ENCODE results near the gene HLCS. TPM values are rescaled to one million over a fixed set of nuclear protein-coding genes. Genes with fewer than 3 reads are reported as not detected.
A peak's percentile ranks its signal among the peaks of the same experiment; 100 is the strongest.

HLCS gene
- total RNA-seq, 1 donor from 2014 or later = 17.1 TPM

GRCh38 chr21:36703626-36704280 lies 262.7 kb downstream of the HLCS start:
- no peak for TF ChIP-seq CTCF (IDR thresholded peaks at IDR 0.05)
- H3K4me3 ChIP-seq = no peak overlapping the region
- ATAC-seq (no peak), DNase-seq (no peak)
- H3K9me3 ChIP-seq = no peaks in the 10 kb centered on the region
- H3K27ac ChIP-seq = no peak overlapping the region
- H3K4me1 ChIP-seq = peaks cover 71% of the 10 kb centered on the region
- intact Hi-C loops (cut with DNase I) = no loop called here
- H3K36me3 ChIP-seq = no peaks in the 10 kb centered on the region
- peaks cover 100% of the 10 kb centered on the region for H3K27me3 ChIP-seq (ENCODE audit: low read depth)

GRCh38 chr21:36703123-36703522 lies 263.3 kb downstream of the HLCS start:
- DNase-seq = no peak
- Histone ChIP-seq H3K27ac (no peak overlapping the region), H3K9me3 (no peaks in the 10 kb centered on the region), H3K36me3 (no peaks in the 10 kb centered on the region), H3K4me3 (no peak overlapping the region), H3K4me1 (peaks cover 71% of the 10 kb centered on the region), H3K27me3 (ENCODE audit: low read depth) (peaks cover 100% of the 10 kb centered on the region)
- no peak for TF ChIP-seq CTCF (IDR thresholded peaks at IDR 0.05)
- intact Hi-C loops (cut with DNase I) = no loop called here
- ATAC-seq = no peak

- peaks cover 100% of the 10 kb centered on the region for H3K27me3 ChIP-seq (ENCODE audit: low read depth)
- intact Hi-C loops (cut with DNase I) = no loop called here
- no peaks in the 10 kb centered on the region for H3K36me3 ChIP-seq
- H3K4me3 ChIP-seq = no peak overlapping the region
- H3K4me1 ChIP-seq = peaks cover 73% of the 10 kb centered on the region
- H3K27ac ChIP-seq = no peak overlapping the region
- TF ChIP-seq CTCF (IDR thresholded peaks at IDR 0.05) = no peak
- ATAC-seq (no peak), DNase-seq (no peak)
- H3K9me3 ChIP-seq = no peaks in the 10 kb centered on the region
Observed at GRCh38 chr21:36702622-36702968, 263.9 kb downstream of the HLCS start.

- Histone ChIP-seq H3K9me3 (no peaks in the 10 kb centered on the region), H3K36me3 (no peaks in the 10 kb centered on the region), H3K27me3 (ENCODE audit: low read depth) (peaks cover 100% of the 10 kb centered on the region), H3K27ac (no peak overlapping the region), H3K4me1 (peaks cover 74% of the 10 kb centered on the region), H3K4me3 (no peak overlapping the region)
- DNase-seq = no peak
- no peak for TF ChIP-seq CTCF (IDR thresholded peaks at IDR 0.05)
- intact Hi-C loops (cut with DNase I) = no loop called here
- ATAC-seq = no peak
Observed at GRCh38 chr21:36701756-36702621, 264.5 kb downstream of the HLCS start.

- Histone ChIP-seq H3K9me3 (no peaks in the 10 kb centered on the region), H3K4me1 (peaks cover 69% of the 10 kb centered on the region), H3K4me3 (peak overlapping the region; percentile 23), H3K27ac (no peak overlapping the region), H3K36me3 (no peaks in the 10 kb centered on the region), H3K27me3 (ENCODE audit: low read depth) (peaks cover 100% of the 10 kb centered on the region)
- no peak for DNase-seq
- no peak for TF ChIP-seq CTCF (IDR thresholded peaks at IDR 0.05)
- intact Hi-C loops (cut with DNase I) = no loop called here
- no peak for ATAC-seq
Observed at GRCh38 chr21:36700971-36701755, 265.3 kb downstream of the HLCS start.

Other genes with a start within 250 kb of the HLCS start
- 0.44 TPM for gene RIPPLY3, start 40.0 kb upstream of the HLCS start, total RNA-seq
- gene PIGP, start 106.4 kb upstream of the HLCS start, total RNA-seq = 28.7 TPM
- gene TTC3, start 106.6 kb upstream of the HLCS start, total RNA-seq = 93.0 TPM

Data from lower lobe of right lung (tissue), 2 donors.